ENCODE data around the gene ZFP82. TPM values are rescaled to one million over a fixed set of nuclear protein-coding genes. Genes with fewer than 3 reads are reported as not detected.

The ZFP82 gene
- polyA plus RNA-seq, 1 of the 3 experiments (the other 2 are of a cell fraction) = 2.1 TPM

DNA sequence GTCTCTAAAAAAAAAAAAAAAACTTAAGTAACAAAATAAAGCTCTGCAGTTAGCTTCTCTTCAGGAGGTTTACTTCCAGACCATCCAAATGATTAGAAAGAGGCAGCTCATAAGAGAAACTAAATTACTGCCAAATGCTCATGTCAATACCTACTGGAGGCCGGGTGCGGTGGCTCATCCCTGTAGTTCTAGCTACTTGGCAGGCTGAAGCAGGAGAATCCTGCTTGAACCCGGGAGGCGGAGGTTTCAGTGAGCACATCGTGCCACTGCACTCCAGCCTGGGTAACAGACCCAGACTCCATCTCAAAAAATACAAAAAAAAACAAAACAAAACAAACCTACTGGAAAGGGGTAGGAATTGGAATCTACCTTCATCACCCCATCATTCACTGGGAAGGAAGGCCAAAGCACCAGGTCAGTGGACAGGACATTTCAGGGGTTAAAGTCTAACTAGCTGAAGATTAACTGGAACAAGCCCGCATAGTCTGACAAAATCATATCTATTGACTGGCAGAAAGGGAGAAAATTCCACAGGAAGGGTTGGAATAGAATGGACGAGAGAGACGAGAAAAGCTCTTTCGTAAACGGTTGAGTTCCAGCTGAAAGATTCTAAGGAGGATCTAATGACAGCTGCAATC lies 40.8 kb downstream of the ZFP82 start:
- peaks cover 0 to 10% of the 10 kb centered on the region in 2 experiments for H3K36me3 ChIP-seq (replicated peaks in 1 of 2; ENCODE audit: control insufficient read depth in 1 of 2, insufficient read depth in 2 of 2, low read length in 1 of 2)
- no peak for DNase-seq
- no peaks in the 10 kb centered on the region for H4K20me1 ChIP-seq (ENCODE audit: insufficient read depth)
- ChIA-PET CTCF (interaction anchor here (1.5 kb wide), 1 partner anchor 111 kb away, joined by 3 read pairs; no protein-coding TSS in a partner anchor), POLR2A (interaction anchor here (1.8 to 2.4 kb wide), 2 partner anchors 112 to 196 kb away, joined by 5 to 9 read pairs; partner anchors contain the start of genes ZNF529 and ZNF566)
- H2AFZ ChIP-seq (ENCODE audit: low read depth) = peak overlapping the region; percentile 100
- no peak for TF ChIP-seq EZH2phosphoT487 (IDR thresholded peaks at IDR 0.05; ENCODE audit: borderline replicate concordance, low read depth)
- TF ChIP-seq RFX5 (IDR thresholded peaks at IDR 0.05; ENCODE audit: low read length) = no peak
- no peak for TF ChIP-seq NRF1 (IDR thresholded peaks at IDR 0.05; ENCODE audit: low read depth, low read length)
- TF ChIP-seq CHD2 (IDR thresholded peaks at IDR 0.05; ENCODE audit: low read length, partially characterized antibody) = no peak
- no peak for TF ChIP-seq TEAD4 (IDR thresholded peaks at IDR 0.05; ENCODE audit: borderline replicate concordance, insufficient read depth)
- no peak for TF ChIP-seq MXI1 (IDR thresholded peaks at IDR 0.05; ENCODE audit: low read depth, low read length)
- TF ChIP-seq, protein P1, sequence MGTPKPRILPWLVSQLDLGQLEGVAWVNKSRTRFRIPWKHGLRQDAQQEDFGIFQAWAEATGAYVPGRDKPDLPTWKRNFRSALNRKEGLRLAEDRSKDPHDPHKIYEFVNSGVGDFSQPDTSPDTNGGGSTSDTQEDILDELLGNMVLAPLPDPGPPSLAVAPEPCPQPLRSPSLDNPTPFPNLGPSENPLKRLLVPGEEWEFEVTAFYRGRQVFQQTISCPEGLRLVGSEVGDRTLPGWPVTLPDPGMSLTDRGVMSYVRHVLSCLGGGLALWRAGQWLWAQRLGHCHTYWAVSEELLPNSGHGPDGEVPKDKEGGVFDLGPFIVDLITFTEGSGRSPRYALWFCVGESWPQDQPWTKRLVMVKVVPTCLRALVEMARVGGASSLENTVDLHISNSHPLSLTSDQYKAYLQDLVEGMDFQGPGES (IDR thresholded peaks at IDR 0.05; ENCODE audit: low read depth, low read length) = no peak
- TF ChIP-seq, protein P2, sequence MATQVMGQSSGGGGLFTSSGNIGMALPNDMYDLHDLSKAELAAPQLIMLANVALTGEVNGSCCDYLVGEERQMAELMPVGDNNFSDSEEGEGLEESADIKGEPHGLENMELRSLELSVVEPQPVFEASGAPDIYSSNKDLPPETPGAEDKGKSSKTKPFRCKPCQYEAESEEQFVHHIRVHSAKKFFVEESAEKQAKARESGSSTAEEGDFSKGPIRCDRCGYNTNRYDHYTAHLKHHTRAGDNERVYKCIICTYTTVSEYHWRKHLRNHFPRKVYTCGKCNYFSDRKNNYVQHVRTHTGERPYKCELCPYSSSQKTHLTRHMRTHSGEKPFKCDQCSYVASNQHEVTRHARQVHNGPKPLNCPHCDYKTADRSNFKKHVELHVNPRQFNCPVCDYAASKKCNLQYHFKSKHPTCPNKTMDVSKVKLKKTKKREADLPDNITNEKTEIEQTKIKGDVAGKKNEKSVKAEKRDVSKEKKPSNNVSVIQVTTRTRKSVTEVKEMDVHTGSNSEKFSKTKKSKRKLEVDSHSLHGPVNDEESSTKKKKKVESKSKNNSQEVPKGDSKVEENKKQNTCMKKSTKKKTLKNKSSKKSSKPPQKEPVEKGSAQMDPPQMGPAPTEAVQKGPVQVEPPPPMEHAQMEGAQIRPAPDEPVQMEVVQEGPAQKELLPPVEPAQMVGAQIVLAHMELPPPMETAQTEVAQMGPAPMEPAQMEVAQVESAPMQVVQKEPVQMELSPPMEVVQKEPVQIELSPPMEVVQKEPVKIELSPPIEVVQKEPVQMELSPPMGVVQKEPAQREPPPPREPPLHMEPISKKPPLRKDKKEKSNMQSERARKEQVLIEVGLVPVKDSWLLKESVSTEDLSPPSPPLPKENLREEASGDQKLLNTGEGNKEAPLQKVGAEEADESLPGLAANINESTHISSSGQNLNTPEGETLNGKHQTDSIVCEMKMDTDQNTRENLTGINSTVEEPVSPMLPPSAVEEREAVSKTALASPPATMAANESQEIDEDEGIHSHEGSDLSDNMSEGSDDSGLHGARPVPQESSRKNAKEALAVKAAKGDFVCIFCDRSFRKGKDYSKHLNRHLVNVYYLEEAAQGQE (IDR thresholded peaks at IDR 0.05; ENCODE audit: low read depth, low read length) = no peak
- no peak for TF ChIP-seq RCOR1 (IDR thresholded peaks at IDR 0.05; ENCODE audit: low read length)
- TF ChIP-seq, protein P3, sequence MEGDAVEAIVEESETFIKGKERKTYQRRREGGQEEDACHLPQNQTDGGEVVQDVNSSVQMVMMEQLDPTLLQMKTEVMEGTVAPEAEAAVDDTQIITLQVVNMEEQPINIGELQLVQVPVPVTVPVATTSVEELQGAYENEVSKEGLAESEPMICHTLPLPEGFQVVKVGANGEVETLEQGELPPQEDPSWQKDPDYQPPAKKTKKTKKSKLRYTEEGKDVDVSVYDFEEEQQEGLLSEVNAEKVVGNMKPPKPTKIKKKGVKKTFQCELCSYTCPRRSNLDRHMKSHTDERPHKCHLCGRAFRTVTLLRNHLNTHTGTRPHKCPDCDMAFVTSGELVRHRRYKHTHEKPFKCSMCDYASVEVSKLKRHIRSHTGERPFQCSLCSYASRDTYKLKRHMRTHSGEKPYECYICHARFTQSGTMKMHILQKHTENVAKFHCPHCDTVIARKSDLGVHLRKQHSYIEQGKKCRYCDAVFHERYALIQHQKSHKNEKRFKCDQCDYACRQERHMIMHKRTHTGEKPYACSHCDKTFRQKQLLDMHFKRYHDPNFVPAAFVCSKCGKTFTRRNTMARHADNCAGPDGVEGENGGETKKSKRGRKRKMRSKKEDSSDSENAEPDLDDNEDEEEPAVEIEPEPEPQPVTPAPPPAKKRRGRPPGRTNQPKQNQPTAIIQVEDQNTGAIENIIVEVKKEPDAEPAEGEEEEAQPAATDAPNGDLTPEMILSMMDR (IDR thresholded peaks at IDR 0.05) = no peak
- no peak for TF ChIP-seq EP300 (IDR thresholded peaks at IDR 0.05; ENCODE audit: borderline replicate concordance in 1 of 2, low read depth in 1 of 2, low read length in 1 of 2)
- no peak for TF ChIP-seq ELF1 (IDR thresholded peaks at IDR 0.05)
- no peak for TF ChIP-seq FOXM1 (IDR thresholded peaks at IDR 0.05; ENCODE audit: low read depth)
- TF ChIP-seq, protein P4, sequence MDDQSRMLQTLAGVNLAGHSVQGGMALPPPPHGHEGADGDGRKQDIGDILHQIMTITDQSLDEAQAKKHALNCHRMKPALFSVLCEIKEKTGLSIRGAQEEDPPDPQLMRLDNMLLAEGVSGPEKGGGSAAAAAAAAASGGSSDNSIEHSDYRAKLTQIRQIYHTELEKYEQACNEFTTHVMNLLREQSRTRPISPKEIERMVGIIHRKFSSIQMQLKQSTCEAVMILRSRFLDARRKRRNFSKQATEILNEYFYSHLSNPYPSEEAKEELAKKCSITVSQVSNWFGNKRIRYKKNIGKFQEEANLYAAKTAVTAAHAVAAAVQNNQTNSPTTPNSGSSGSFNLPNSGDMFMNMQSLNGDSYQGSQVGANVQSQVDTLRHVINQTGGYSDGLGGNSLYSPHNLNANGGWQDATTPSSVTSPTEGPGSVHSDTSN (IDR thresholded peaks at IDR 0.05) = no peak
- no peak for TF ChIP-seq TAF1 (IDR thresholded peaks at IDR 0.05; ENCODE audit: borderline replicate concordance, low read depth, low read length)
- H3K4me1 ChIP-seq (ENCODE audit: control insufficient read depth in 1 of 2, insufficient read depth in 2 of 2, low read depth in 1 of 2, low read length in 1 of 2) = peaks cover 0 to 4% of the 10 kb centered on the region in 2 experiments; a peak in 2 of 4 replicates
- peak overlapping the region; percentile 75 to 84 for H3K4me3 ChIP-seq (ENCODE audit: low read depth in 2 of 2, low read length in 1 of 2)
- WGBS (ENCODE audit: low lambda C conversion rate) = 77% methylated on average over 9 of the region's 10 CpGs
- H3K27me3 ChIP-seq (ENCODE audit: insufficient read depth) = no peaks in the 10 kb centered on the region
- no peaks in the 10 kb centered on the region for H3K9me3 ChIP-seq
- peak overlapping the region in 1 of 2 experiments; percentile 90; a peak in 2 of 4 replicates for H3K27ac ChIP-seq (ENCODE audit: low read depth in 2 of 2, low read length in 1 of 2)
- H3K9me2 ChIP-seq = no peaks in the 10 kb centered on the region
- peak overlapping the region; percentile 76; the same call in 1 of the 2 replicates for H3K9ac ChIP-seq
- H3F3A ChIP-seq (replicated peaks; ENCODE audit: insufficient read depth) = peaks cover 9% of the 10 kb centered on the region
- peaks cover 25% of the 10 kb centered on the region for H3K79me2 ChIP-seq (ENCODE audit: insufficient read depth)
- H3K4me2 ChIP-seq = peak overlapping the region; percentile 83
